Anterior cingulate cortex (tissue), 58 donors: ENCODE measurements around the gene CLEC2D.
A peak's percentile ranks its signal among the peaks of the same experiment; 100 is the strongest.
"Not testable (repeated sequence)": the region's sequence is repeated elsewhere in the genome, so short reads cannot be mapped to it uniquely, and the experiment has no call there.

Experiments used
- DNase-seq, 58 donors: peaks; one replicate each; lab custom pipeline; 2025; lab: John Stamatoyannopoulos, UW

The CLEC2D gene

GRCh38 chr12:9669534-9669933 lies at the start of gene CLEC2D:
CLEC2D (plus strand) TSS chr12:9669713; CDS start chr12:9669735, 22 bp downstream.
- no peak for DNase-seq

- no peak for DNase-seq
Observed at GRCh38 chr12:9625019-9625418, 44.5 kb upstream of the CLEC2D start.

- no peak for DNase-seq
Observed at GRCh38 chr12:9626291-9626690, 43.2 kb upstream of the CLEC2D start.

- DNase-seq = no peak
Observed at GRCh38 chr12:9626821-9627220, 42.7 kb upstream of the CLEC2D start.

GRCh38 chr12:9632766-9633165 lies 36.7 kb upstream of the CLEC2D start:
- DNase-seq = no peak

- peak in 10 of 58 donors; percentile 2 to 49 (median 8) for DNase-seq
Observed at GRCh38 chr12:9634177-9634803, 35.2 kb upstream of the CLEC2D start.

- DNase-seq = no peak
Observed at GRCh38 chr12:9634969-9635754, 34.4 kb upstream of the CLEC2D start.

GRCh38 chr12:9636150-9636850 lies 33.2 kb upstream of the CLEC2D start:
- no peak for DNase-seq

GRCh38 chr12:9636851-9637206 lies 32.7 kb upstream of the CLEC2D start:
- no peak for DNase-seq

- DNase-seq = no peak
Observed at GRCh38 chr12:9640024-9640423, 29.5 kb upstream of the CLEC2D start.

- DNase-seq = no peak
Observed at GRCh38 chr12:9642606-9643265, 26.8 kb upstream of the CLEC2D start.

- no peak for DNase-seq
Observed at GRCh38 chr12:9643266-9643660, 26.2 kb upstream of the CLEC2D start.

GRCh38 chr12:9644985-9645551 lies 24.4 kb upstream of the CLEC2D start:
- DNase-seq = not testable (repeated sequence)

- DNase-seq = no peak
Observed at GRCh38 chr12:9646794-9647781, 22.4 kb upstream of the CLEC2D start.

GRCh38 chr12:9647825-9648700 lies 21.4 kb upstream of the CLEC2D start:
- peak in 52 of 58 donors; percentile 9 to 70 (median 42) for DNase-seq

GRCh38 chr12:9648701-9649531 lies 20.6 kb upstream of the CLEC2D start:
- DNase-seq = no peak

GRCh38 chr12:9649532-9649940 lies 20.0 kb upstream of the CLEC2D start:
- no peak for DNase-seq
